HepG2 (cell line): ENCODE data around the gene CYP4V2. TPM values are rescaled to one million over a fixed set of nuclear protein-coding genes. Genes with fewer than 3 reads are reported as not detected.

Experiments used
- ATAC-seq: fragments of 200-7000 bp; cut with Tn5 transposase; 3 replicates; pipeline ENCODE4 v1.9.1; 2020; ENCODE audit warnings: mild to moderate bottlenecking, moderate library complexity
- BruUV-seq: library from RNA; stranded (reverse); fragments of 400-500 nt; replicated peaks from 2 replicates; lab custom pipeline; 2021; lab: Mats Ljungman, UMichigan
- CTCF ChIA-PET: fragments of 300-600 bp; formaldehyde crosslinking; extraction: SDS; loops from one replicate; lab custom pipeline; 2021; ENCODE audit warnings: low total read pairs, inconsistent platforms, low intra/inter-chr PET ratio; lab: Yijun Ruan, JAX
- POLR2A ChIA-PET: fragments of 350-600 bp; sonication (Branson Sonifier 250); formaldehyde crosslinking; loops from one replicate; lab custom pipeline; 2020; ENCODE audit warnings: antibody characterized with exemption, inconsistent platforms; lab: Yijun Ruan, JAX
- DNase-seq: peaks from one replicate; pipeline ENCODE4 v3.0.0-alpha.2; 2015; ENCODE audit warnings: low spot score
- FAIRE-seq: peaks from 3 replicates; lab custom pipeline; 2011; peaks lifted over from hg19 to GRCh38; lab: Jason Lieb, UNC
- H2AFZ ChIP-seq: one replicate; pipeline ENCODE4 v1.6.1; 2011; ENCODE audit warnings: low read length, inconsistent platforms
- H3K27ac ChIP-seq: fragments of 300-600 bp; 3 replicates; pipeline ENCODE4 v1.8.0; 2011; ENCODE audit warnings: mixed run types, mild to moderate bottlenecking, mixed read lengths, low read length, inconsistent platforms; ENCODE audit not compliant: insufficient read depth; ENCODE audit errors: extremely low read length
- H3K27me3 ChIP-seq, 2 experiments: fragments of 200-600 bp in 1 of 2; 2 replicates in 1 of 2; 3 replicates in 1 of 2; pipeline versions ENCODE4 v1.6.0 to v1.8.0; 2011; ENCODE audit warnings: low read length in 2 of 2, mild to moderate bottlenecking in 2 of 2, moderate library complexity in 2 of 2, inconsistent platforms in 1 of 2; ENCODE audit not compliant: insufficient read depth in 2 of 2, control insufficient read depth in 1 of 2
- H3K36me3 ChIP-seq, 2 experiments: fragments of 200-600 bp in 1 of 2; replicated peaks in 1 of 2; 2 replicates in 1 of 2; 3 replicates in 1 of 2; pipeline versions ENCODE4 v1.5.1 to v1.8.0; 2011; ENCODE audit warnings: low read length in 2 of 2, inconsistent platforms in 1 of 2; ENCODE audit not compliant: insufficient read depth in 2 of 2, control insufficient read depth in 1 of 2
- H3K4me1 ChIP-seq: 2 replicates; pipeline ENCODE4 v1.5.1; 2012; ENCODE audit warnings: low read length, inconsistent platforms; ENCODE audit not compliant: insufficient read depth
- H3K4me2 ChIP-seq: 2 replicates; pipeline ENCODE4 v1.6.0; 2011; ENCODE audit warnings: low read depth, low read length, inconsistent platforms
- H3K4me3 ChIP-seq, 3 experiments: fragments of 200-600 bp in 1 of 3; sonication (generic), shearing (Covaris generic) in 1 of 3; replicated peaks in 1 of 3; 2 replicates each; pipeline ENCODE4 v1.5.1; 2011 to 2016; ENCODE audit warnings: low read length in 3 of 3, inconsistent platforms in 2 of 3, low read depth in 2 of 3, mild to moderate bottlenecking in 2 of 3, control low read depth in 1 of 3, mixed read lengths in 1 of 3; ENCODE audit not compliant: insufficient read depth in 1 of 3
- H3K79me2 ChIP-seq: one replicate; pipeline ENCODE4 v1.6.1; 2011; ENCODE audit warnings: low read length, inconsistent platforms; ENCODE audit not compliant: insufficient read depth
- H3K9ac ChIP-seq: 2 replicates; pipeline ENCODE4 v1.6.0; 2011; ENCODE audit warnings: mild to moderate bottlenecking, low read depth, low read length, inconsistent platforms; ENCODE audit not compliant: insufficient read depth
- H3K9me3 ChIP-seq: 2 replicates; pipeline ENCODE4 v1.5.1; 2012; ENCODE audit warnings: mild to moderate bottlenecking, low read length
- H4K20me1 ChIP-seq: 2 replicates; pipeline ENCODE4 v1.6.0; 2011; ENCODE audit warnings: inconsistent platforms, mild to moderate bottlenecking, low read length, moderate library complexity; ENCODE audit not compliant: insufficient read depth
- HHEX ChIP-seq: IDR thresholded peaks from 2 replicates; pipeline ENCODE4 v1.6.1; 2016; ENCODE audit warnings: control low read depth
- KAT8 ChIP-seq: IDR thresholded peaks from 2 replicates; pipeline ENCODE4 v1.6.1; 2016; ENCODE audit warnings: missing genetic modification reagents, missing compliant biosample characterization
- MATR3 ChIP-seq: sonication (generic); formaldehyde crosslinking; IDR thresholded peaks from 2 replicates; pipeline ENCODE4 v1.4.0; 2020; ENCODE audit warnings: missing genetic modification reagents
- SOX13 ChIP-seq, 3 experiments: fragments of 450-650 bp in 1 of 3; sonication (generic) in 1 of 3; formaldehyde crosslinking in 1 of 3; IDR thresholded peaks in 2 of 3; conservative IDR thresholded peaks in 1 of 3; 2 replicates each; pipeline versions ENCODE4 v1.5.0 to v1.6.1; 2016 to 2020; ENCODE audit warnings: antibody characterized with exemption in 1 of 3, mild to moderate bottlenecking in 1 of 3, missing compliant biosample characterization in 1 of 3, missing genetic modification reagents in 1 of 3, moderate library complexity in 1 of 3
- ZNF224 ChIP-seq: sonication (generic); formaldehyde crosslinking; IDR thresholded peaks from 2 replicates; pipeline ENCODE4 v1.5.0; 2020; ENCODE audit warnings: mild to moderate bottlenecking, missing genetic modification reagents
- ZNF496 ChIP-seq: sonication (generic); formaldehyde crosslinking; IDR thresholded peaks from 2 replicates; pipeline ENCODE4 v1.8.1; 2023; ENCODE audit warnings: mild to moderate bottlenecking, moderate library complexity, missing genetic modification reagents; ENCODE audit not compliant: insufficient replicate concordance
- ZNF770 ChIP-seq: sonication (generic); formaldehyde crosslinking; IDR thresholded peaks from 2 replicates; pipeline ENCODE4 v1.5.0; 2020; ENCODE audit warnings: mild to moderate bottlenecking, missing genetic modification reagents
- ZNF773 ChIP-seq: sonication (generic); formaldehyde crosslinking; IDR thresholded peaks from 2 replicates; pipeline ENCODE4 v1.4.0; 2020; ENCODE audit warnings: missing genetic modification reagents, borderline replicate concordance
- whole genome bisulfite sequencing: methylation state at CpG from one replicate; pipeline ENCODE4 v1.1.6; 2017; ENCODE audit warnings: low lambda C conversion rate; 5-methylcytosine and 5-hydroxymethylcytosine counted together
- in situ Hi-C: cut with HindIII; loops from 2 replicates; pipeline ENCODE4 v1.10.0; 2017; ENCODE audit warnings: low pct_unique_long_range_greater_than_20kb; ENCODE audit not compliant: extremely low pct_ligation_motif_present
- intact Hi-C: fragments of 100-400 bp; cut with micrococcal nuclease; formaldehyde crosslinking; loops from one replicate; pipeline ENCODE4 v1.10.0; 2022; ENCODE audit not compliant: unreplicated experiment
- polyA plus RNA-seq, 8 experiments: library from polyadenylated mRNA; depleted of rRNA in 3 of 8; stranded (reverse) in 7 of 8; unstranded in 1 of 8; fragments of >200 nt; fragmentation: Illumina TruSeq in 4 of 8; extraction: Trizol in 4 of 8; gene quantifications; 2 replicates each; pipeline versions ENCODE4 v1.2.1 to v1.2.3, GENCODE V29; 2011 to 2016; ENCODE audit warnings: low read depth in 4 of 8, missing spikeins in 1 of 8, mixed read lengths in 1 of 8; ENCODE audit not compliant: insufficient read depth in 1 of 8
- total RNA-seq, 5 experiments: library from RNA; depleted of rRNA; stranded (reverse); fragments of >200 nt; fragmentation: Illumina TruSeq; extraction: Trizol; gene quantifications; 2 replicates each; pipeline ENCODE4 v1.2.3, GENCODE V29; 2016; ENCODE audit warnings: low read depth in 1 of 5

The CYP4V2 gene
- total and polyA plus RNA-seq, 2 of the 13 experiments (the other 11 are each of a cell fraction or from before 2014, with no cell fraction given), result 4.7 to 7.2 TPM

GRCh38 chr4:186240452-186240847, 49.1 kb downstream of the CYP4V2 start:
- ATAC-seq (no peak), DNase-seq (no peak), FAIRE-seq (no peak)
- TF ChIP-seq KAT8 (CRISPR knock-in tag) (no peak), ZNF773 (CRISPR knock-in tag) (no peak), ZNF496 (CRISPR knock-in tag) (no peak), HHEX (CRISPR knock-in tag) (no peak), ZNF224 (CRISPR knock-in tag) (no peak), SOX13 (IDR thresholded peaks at IDR 0.05) (no peak), SOX13 (CRISPR knock-in tag; conservative IDR thresholded peaks at IDR 0.05 in 1 of 2, IDR thresholded peaks at IDR 0.05 in 1 of 2) (no peak), ZNF770 (CRISPR knock-in tag) (no peak), MATR3 (CRISPR knock-in tag) (no peak)
- Histone ChIP-seq H2AFZ (no peak overlapping the region), H3K4me1 (no peaks in the 10 kb centered on the region), H3K27me3 (no peaks in the 10 kb centered on the region; a peak in 1 of 5 replicates), H4K20me1 (no peaks in the 10 kb centered on the region), H3K9me3 (no peaks in the 10 kb centered on the region), H3K4me3 (no peak overlapping the region), H3K36me3 (no peaks in the 10 kb centered on the region), H3K9ac (no peak overlapping the region), H3K27ac (no peak overlapping the region), H3K79me2 (no peaks in the 10 kb centered on the region), H3K4me2 (no peak overlapping the region)
- in situ Hi-C loops (no loop called here), intact Hi-C loops (no loop called here)
- no TSS peak for BruUV-seq
- ChIA-PET CTCF (no interaction called here), POLR2A (no interaction called here)
- WGBS, result 51% methylated on average over 7 of the region's 7 CpGs
